HepG2 (cell line): ENCODE measurements around the gene ITGB5. TPM values are rescaled to one million over a fixed set of nuclear protein-coding genes. Genes with fewer than 3 reads are reported as not detected.

Source experiments
- CEBPB ChIP-seq: IDR thresholded peaks from 2 replicates; pipeline ENCODE4 v1.6.1; 2011; ENCODE audit warnings: low read depth, low read length, improper control_type of control experiment, borderline replicate concordance
- CSRNP2 ChIP-seq: sonication (generic); formaldehyde crosslinking; conservative IDR thresholded peaks from 2 replicates; pipeline ENCODE4 v1.8.0; 2022; ENCODE audit warnings: low read depth, missing genetic modification reagents
- MLLT10 ChIP-seq: sonication (generic); formaldehyde crosslinking; IDR thresholded peaks from 2 replicates; pipeline ENCODE4 v1.4.0; 2020; ENCODE audit warnings: missing genetic modification reagents
- UBTF ChIP-seq: sonication (generic); formaldehyde crosslinking; IDR thresholded peaks from 2 replicates; pipeline ENCODE4 v1.4.0; 2020; ENCODE audit warnings: mild to moderate bottlenecking, missing genetic modification reagents
- ZNF687 ChIP-seq: sonication (generic); formaldehyde crosslinking; IDR thresholded peaks from 2 replicates; pipeline ENCODE4 v1.5.1; 2020; ENCODE audit warnings: mild to moderate bottlenecking, missing genetic modification reagents, moderate library complexity
- ZNF761 ChIP-seq: sonication (generic); formaldehyde crosslinking; conservative IDR thresholded peaks from 2 replicates; pipeline ENCODE4 v1.4.0; 2020; ENCODE audit warnings: mild to moderate bottlenecking, missing genetic modification reagents
- polyA plus RNA-seq, 8 experiments: library from polyadenylated mRNA; depleted of rRNA in 3 of 8; stranded (reverse) in 7 of 8; unstranded in 1 of 8; fragments of >200 nt; fragmentation: Illumina TruSeq in 4 of 8; extraction: Trizol in 4 of 8; gene quantifications; 2 replicates each; pipeline versions ENCODE4 v1.2.1 to v1.2.3, GENCODE V29; 2011 to 2016; ENCODE audit warnings: low read depth in 4 of 8, missing spikeins in 1 of 8, mixed read lengths in 1 of 8; ENCODE audit not compliant: insufficient read depth in 1 of 8
- total RNA-seq, 5 experiments: library from RNA; depleted of rRNA; stranded (reverse); fragments of >200 nt; fragmentation: Illumina TruSeq; extraction: Trizol; gene quantifications; 2 replicates each; pipeline ENCODE4 v1.2.3, GENCODE V29; 2016; ENCODE audit warnings: low read depth in 1 of 5
- TF ChIP-seq, protein P1 (sequence below), 2 experiments: fragments of 450-650 bp in 1 of 2; sonication (generic) in 1 of 2; formaldehyde crosslinking in 1 of 2; IDR thresholded peaks; 2 replicates each; pipeline versions ENCODE4 v1.6.1 to v1.8.0; 2016 to 2022; ENCODE audit warnings: antibody characterized with exemption in 1 of 2, mild to moderate bottlenecking in 1 of 2, missing genetic modification reagents in 1 of 2

The ITGB5 gene
- total and polyA plus RNA-seq, 2 of the 13 experiments (the other 11 are each of a cell fraction or from before 2014, with no cell fraction given): 74.1 to 343 TPM

GRCh38 chr3:124780761-124781475, 106.2 kb downstream of the ITGB5 start (continued):
- TF ChIP-seq, protein P1, sequence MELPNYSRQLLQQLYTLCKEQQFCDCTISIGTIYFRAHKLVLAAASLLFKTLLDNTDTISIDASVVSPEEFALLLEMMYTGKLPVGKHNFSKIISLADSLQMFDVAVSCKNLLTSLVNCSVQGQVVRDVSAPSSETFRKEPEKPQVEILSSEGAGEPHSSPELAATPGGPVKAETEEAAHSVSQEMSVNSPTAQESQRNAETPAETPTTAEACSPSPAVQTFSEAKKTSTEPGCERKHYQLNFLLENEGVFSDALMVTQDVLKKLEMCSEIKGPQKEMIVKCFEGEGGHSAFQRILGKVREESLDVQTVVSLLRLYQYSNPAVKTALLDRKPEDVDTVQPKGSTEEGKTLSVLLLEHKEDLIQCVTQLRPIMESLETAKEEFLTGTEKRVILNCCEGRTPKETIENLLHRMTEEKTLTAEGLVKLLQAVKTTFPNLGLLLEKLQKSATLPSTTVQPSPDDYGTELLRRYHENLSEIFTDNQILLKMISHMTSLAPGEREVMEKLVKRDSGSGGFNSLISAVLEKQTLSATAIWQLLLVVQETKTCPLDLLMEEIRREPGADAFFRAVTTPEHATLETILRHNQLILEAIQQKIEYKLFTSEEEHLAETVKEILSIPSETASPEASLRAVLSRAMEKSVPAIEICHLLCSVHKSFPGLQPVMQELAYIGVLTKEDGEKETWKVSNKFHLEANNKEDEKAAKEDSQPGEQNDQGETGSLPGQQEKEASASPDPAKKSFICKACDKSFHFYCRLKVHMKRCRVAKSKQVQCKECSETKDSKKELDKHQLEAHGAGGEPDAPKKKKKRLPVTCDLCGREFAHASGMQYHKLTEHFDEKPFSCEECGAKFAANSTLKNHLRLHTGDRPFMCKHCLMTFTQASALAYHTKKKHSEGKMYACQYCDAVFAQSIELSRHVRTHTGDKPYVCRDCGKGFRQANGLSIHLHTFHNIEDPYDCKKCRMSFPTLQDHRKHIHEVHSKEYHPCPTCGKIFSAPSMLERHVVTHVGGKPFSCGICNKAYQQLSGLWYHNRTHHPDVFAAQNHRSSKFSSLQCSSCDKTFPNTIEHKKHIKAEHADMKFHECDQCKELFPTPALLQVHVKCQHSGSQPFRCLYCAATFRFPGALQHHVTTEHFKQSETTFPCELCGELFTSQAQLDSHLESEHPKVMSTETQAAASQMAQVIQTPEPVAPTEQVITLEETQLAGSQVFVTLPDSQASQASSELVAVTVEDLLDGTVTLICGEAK (IDR thresholded peaks at IDR 0.05): no peak
- TF ChIP-seq, protein P1 (CRISPR knock-in tag; IDR thresholded peaks at IDR 0.05): no peak
- TF ChIP-seq CEBPB (peak; percentile 76), ZNF761 (CRISPR knock-in tag) (no peak), ZNF687 (peak; percentile 30; the same call in 1 of the 2 replicates), CSRNP2 (CRISPR knock-in tag) (no peak), MLLT10 (CRISPR knock-in tag) (no peak), UBTF (CRISPR knock-in tag) (no peak)
